Activated CD4-positive, alpha-beta T cell treated with anti-CD3 and anti-CD28 coated beads, Interleukin-2, Interleukin-4, amounts not matched to agents 100 ng/mL and 50 ng/mL, durations not matched to agents 16 hours and 8 hours (primary cell): Measurements from ENCODE around the gene CYP3A7.
"Not testable (repeated sequence)": the region's sequence is repeated elsewhere in the genome, so short reads cannot be mapped to it uniquely, and the experiment has no call there.

Source experiments
- DNase-seq: peaks from one replicate; pipeline ENCODE4 v3.0.0-alpha.2; 2020; ENCODE audit warnings: low spot score

CYP3A7 gene

GRCh38 chr7:99699946-99700345 is 35.0 kb downstream of the CYP3A7 start:
- DNase-seq, result no peak

GRCh38 chr7:99698867-99699730 is 35.9 kb downstream of the CYP3A7 start:
- not testable (repeated sequence) for DNase-seq

- no peak for DNase-seq
Measured at GRCh38 chr7:99694912-99695304, 40.1 kb downstream of the CYP3A7 start.

DNA sequence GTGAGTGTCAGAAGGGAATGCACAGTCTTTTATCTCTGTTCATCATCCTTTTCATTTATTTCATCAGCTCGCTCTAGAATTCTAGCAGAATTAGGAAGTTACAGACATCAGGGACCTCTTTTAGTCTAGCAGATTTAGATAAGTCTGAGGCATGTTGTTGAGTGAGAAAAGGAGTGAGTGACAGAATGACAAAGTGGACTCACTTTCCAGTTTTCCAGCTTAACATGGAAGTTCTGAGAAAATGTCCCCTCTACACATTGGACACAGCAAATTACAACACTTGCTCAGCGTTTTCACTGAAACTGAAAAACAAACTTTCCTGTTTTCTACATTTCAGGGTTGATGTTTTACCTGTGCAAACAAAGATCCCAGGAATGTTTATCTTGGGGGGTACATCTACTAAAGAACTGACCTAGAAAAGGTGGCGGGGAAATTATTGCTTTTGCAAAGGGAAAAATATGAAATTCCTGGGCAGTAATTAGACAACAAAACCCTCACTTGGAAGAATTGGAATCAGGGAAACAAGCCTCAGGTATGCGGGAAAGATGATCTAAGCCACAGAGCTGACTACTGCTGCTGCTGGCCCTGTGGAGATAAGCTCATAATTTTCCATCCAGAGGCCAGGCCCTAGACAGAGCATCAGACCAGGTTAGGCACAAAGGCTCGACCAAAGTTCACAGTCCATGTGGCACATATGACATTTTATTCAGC is 40.6 kb downstream of the CYP3A7 start:
- DNase-seq, result no peak

GRCh38 chr7:99693427-99694200 is 41.4 kb downstream of the CYP3A7 start:
- no peak for DNase-seq

GRCh38 chr7:99693100-99693426 is 41.9 kb downstream of the CYP3A7 start:
- DNase-seq, result no peak

DNA sequence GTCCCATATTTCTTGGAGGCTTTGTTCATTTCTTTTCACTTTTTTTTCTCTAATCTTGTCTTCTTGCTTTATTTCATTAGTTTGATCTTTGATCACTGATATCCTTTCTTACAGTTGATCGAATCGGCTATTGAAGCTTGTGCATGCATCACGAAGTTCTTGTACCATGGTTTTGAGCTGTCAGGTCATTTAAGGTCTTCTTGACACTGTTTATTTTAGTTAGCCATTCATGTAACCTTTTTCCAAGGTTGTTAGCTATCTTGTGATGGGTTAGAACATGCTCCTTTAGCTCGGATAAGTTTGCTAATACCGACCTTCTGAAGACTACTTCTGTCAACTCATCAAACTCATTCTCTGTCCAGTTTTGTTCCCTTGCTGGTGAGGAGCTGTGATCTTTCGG is 42.4 kb downstream of the CYP3A7 start:
- DNase-seq, result not testable (repeated sequence)

DNA sequence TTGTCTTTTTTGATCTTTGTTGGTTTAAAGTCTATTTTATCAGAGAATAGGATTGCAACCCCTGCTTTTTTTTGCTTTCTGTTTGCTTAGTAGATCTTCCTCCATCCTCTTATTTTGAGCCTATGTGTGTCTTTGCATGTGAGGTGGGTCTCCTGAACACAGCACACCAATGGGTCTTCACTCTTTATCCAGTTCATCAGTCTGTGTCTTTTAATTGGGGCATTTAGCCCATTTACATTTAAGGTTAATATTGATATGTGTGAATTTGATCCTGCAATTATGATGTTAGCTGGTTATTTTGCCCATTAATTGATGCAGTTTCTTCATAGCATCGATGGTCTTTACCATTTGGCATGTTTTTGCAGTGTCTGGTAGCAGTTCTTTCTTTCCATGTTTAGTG is 43.3 kb downstream of the CYP3A7 start:
- DNase-seq, result not testable (repeated sequence)

DNA sequence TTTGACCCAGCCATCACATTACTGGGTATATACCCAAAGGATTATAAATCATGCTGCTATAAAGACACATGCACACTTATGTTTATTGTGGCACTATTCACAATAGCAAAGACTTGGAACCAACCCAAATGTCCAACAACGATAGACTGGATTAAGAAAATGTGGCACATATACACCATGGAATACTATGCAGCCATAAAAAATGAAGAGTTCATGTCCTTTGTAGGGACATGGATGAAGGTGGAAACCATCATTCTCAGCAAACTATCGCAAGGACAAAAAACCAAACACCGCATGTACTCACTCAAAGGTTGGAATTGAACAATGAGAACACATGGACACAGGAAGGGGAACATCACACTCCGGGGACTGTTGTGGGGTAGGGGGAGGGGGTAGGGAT is 44.1 kb downstream of the CYP3A7 start:
- not testable (repeated sequence) for DNase-seq

GRCh38 chr7:99685871-99686608 is 49.0 kb downstream of the CYP3A7 start:
- not testable (repeated sequence) for DNase-seq

GRCh38 chr7:99685129-99685758 is 49.8 kb downstream of the CYP3A7 start:
- DNase-seq, result no peak

DNA sequence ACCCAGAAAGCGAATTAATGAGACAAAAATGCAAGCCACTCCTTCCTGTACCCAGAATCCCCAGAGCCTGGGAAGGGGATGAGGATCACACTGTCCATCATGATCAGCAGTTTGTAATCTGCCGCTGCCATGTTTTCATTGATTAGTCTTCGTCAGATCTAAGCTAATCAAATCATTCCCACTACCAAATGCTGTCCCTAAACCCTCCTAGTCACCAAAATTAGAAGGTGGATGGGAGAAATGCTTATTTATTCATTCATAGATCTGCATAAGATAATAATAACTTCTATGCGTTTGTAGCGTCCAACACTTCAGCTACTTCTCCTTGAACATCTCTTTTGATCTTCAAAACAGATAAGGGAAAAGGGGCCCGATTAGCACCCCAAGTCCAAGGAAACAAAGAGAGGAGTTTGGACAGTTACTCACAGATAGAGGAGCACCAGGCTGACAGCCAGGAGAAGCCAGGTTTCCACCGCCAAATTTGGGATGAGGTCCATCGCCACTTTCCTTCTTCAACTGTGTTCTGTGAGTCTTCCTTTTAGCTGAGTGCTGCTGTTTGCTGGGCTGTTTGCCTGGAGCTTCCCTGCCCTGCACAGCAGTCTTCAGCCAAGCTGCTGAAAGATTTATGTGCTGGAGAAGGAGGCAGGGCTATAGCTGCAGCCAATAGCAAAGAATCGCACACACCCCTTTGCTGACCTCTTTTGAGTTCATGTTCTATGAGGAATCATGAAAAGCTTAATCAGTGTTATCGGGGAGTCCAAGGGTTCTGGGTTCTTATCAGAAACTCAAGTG is 55.4 kb downstream of the CYP3A7 start, which contains the start of gene CYP3A5:
CYP3A5 (minus strand) TSS at position 597 of the 792 bp plus-strand sequence; CDS start at position 497, 100 bp downstream.
- no peak for DNase-seq

- no peak for DNase-seq
Measured at GRCh38 chr7:99679032-99679399, 56.0 kb downstream of the CYP3A7 start.

DNA sequence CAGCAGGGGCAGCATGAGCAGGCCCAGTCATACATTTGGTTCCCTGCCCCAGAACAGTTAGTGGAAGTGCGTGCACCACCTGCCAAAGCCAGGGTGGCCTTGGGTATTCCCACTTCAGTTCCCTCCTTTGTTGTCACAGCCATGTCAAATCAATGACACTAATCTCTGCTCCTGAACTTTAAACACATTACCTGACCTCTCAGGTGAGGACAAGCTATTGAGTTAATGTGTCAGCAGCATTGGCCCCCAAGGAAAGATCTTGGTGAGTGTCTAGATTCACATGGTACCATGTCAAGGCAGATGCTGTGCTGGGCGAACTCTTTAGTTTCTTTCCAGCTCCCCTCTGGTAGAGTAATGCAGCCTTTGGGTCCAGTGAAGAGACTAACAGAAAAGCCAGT is 57.3 kb downstream of the CYP3A7 start:
- no peak for DNase-seq

GRCh38 chr7:99677013-99677647 is 57.9 kb downstream of the CYP3A7 start:
- DNase-seq, result no peak

DNA sequence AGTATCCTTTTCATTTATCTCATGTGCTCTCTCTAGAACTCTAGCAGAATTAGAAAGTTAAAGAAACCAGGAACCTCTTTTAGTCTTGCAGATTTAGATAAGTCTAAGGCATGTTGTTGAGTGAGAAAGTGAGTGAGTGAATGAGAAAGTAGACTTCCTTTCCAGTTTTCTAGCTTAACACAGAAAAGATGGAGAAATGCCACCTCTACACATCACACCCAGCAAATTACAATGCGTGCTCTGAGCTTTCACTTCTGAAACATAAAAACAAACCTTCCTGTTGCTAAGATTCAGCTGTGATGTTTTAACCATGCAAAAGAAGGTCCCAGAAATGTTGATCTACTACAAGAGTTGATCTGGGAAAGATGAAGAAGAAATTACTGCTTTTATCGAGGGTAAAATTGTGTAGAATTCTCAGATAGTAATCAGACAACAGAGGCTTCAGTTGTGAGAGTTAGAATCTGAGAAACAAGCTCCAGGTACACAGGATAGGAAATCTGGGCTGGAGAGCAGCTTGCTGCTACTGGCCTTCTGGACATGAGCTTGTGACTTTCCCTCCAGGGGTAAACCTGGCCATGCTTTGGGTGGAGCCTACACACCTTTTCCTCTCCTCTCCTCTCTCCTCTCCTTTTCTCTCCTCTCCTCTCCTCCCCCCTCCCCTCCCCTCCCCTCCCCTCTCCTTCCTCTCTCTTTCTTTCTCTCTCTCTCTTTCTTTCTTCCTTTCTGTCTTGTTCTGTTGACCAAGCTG is 59.8 kb downstream of the CYP3A7 start:
- no peak for DNase-seq

DNA sequence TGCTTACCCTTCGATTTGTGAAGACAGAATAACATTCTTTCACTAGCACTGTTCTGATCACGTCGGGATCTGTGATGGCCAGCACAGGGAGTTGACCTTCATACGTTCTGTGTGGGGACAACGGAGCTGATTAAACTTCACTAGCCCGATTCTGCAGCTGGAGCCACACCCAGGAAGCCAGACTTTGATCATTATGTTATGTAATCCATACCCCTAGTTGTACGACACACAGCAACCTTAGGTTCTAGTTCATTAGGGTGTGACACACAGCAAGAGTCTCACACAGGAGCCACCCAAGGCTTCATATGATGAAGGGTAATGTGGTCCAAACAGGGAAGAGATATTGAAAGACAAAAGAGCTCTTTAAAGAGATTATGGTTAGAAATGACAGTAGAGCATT is 62.4 kb downstream of the CYP3A7 start:
- DNase-seq, result no peak

DNA sequence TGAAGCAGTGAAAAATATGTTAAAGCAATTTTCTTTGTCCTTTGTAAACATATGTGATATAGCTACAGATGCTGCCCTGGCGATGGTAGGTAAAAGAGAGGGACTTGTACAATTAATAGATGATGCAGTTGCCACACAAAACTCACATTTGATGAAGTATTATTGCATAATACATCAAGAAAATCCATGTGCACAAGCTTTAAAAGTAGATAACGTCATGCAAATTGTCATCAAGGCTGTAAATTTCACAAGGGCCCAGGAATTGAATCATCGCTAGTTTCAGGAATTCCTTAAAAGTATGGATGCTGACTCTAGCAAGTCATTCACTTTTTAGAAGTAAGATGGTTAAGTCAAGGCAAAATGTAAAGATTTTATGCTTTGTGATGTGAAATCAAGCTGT is 65.2 kb downstream of the CYP3A7 start:
- no peak for DNase-seq

- DNase-seq, result no peak
Measured at GRCh38 chr7:99668541-99668940, 66.5 kb downstream of the CYP3A7 start.
